ACHN (cell line): ENCODE results near the gene EFHD2.
"Not testable (repeated sequence)": the region's sequence is repeated elsewhere in the genome, so short reads cannot be mapped to it uniquely, and the experiment has no call there.

ENCODE experiments used
- DNase-seq: peaks from one replicate; pipeline ENCODE4 v3.0.0-alpha.2; 2015
- in situ Hi-C: cut with HindIII; loops from 2 replicates; pipeline ENCODE4 v1.10.0; 2017; ENCODE audit warnings: low sequenced_read_pairs, low pct_ligation_motif_present, low pct_unique_long_range_greater_than_20kb

Gene EFHD2

GRCh38 chr1:15442759-15443158 lies 33.1 kb downstream of the EFHD2 start:
- DNase-seq: no peak
- in situ Hi-C loops: loop anchor here (25.0 kb wide), 1 partner anchor 130 kb away; no protein-coding TSS in a partner anchor

GRCh38 chr1:15443281-15443680 lies 33.6 kb downstream of the EFHD2 start:
- in situ Hi-C loops: loop anchor here (25.0 kb wide), 1 partner anchor 131 kb away; no protein-coding TSS in a partner anchor
- no peak for DNase-seq

GRCh38 chr1:15444468-15445389 lies 35.0 kb downstream of the EFHD2 start:
- no peak for DNase-seq
- in situ Hi-C loops: loop anchor here (25.0 kb wide), 1 partner anchor 132 kb away; no protein-coding TSS in a partner anchor

GRCh38 chr1:15445390-15446122 lies 35.9 kb downstream of the EFHD2 start:
- in situ Hi-C loops: loop anchor here (25.0 kb wide), 1 partner anchor 133 kb away; no protein-coding TSS in a partner anchor
- DNase-seq: no peak

- in situ Hi-C loops: loop anchor here (25.0 kb wide), 1 partner anchor 134 kb away; no protein-coding TSS in a partner anchor
- DNase-seq: no peak
Observed at GRCh38 chr1:15446212-15446611, 36.5 kb downstream of the EFHD2 start.

GRCh38 chr1:15448877-15449462 lies 39.3 kb downstream of the EFHD2 start:
- DNase-seq: no peak
- in situ Hi-C loops: loop anchor here (25.0 kb wide), 1 partner anchor 137 kb away; no protein-coding TSS in a partner anchor

- no peak for DNase-seq
- in situ Hi-C loops: loop anchor here (25.0 kb wide), 1 partner anchor 137 kb away; no protein-coding TSS in a partner anchor
Observed at GRCh38 chr1:15449567-15449966, 39.9 kb downstream of the EFHD2 start.

GRCh38 chr1:15451014-15451722 lies 41.5 kb downstream of the EFHD2 start:
- DNase-seq: no peak
- in situ Hi-C loops: no loop called here

- no peak for DNase-seq
- in situ Hi-C loops: no loop called here
Observed at GRCh38 chr1:15452216-15452615, 42.5 kb downstream of the EFHD2 start.

- DNase-seq: no peak
Observed at GRCh38 chr1:15452866-15453571, 43.3 kb downstream of the EFHD2 start.

GRCh38 chr1:15453734-15454133 lies 44.0 kb downstream of the EFHD2 start:
- no peak for DNase-seq
- in situ Hi-C loops: no loop called here

More at GRCh38 chr1:15452866-15453571, 43.3 kb downstream of the EFHD2 start:
- in situ Hi-C loops: no loop called here

- in situ Hi-C loops: no loop called here
- DNase-seq: no peak
Observed at GRCh38 chr1:15454256-15454655, 44.6 kb downstream of the EFHD2 start.

GRCh38 chr1:15455522-15455921 lies 45.8 kb downstream of the EFHD2 start:
- DNase-seq: no peak
- in situ Hi-C loops: no loop called here

- no peak for DNase-seq
- in situ Hi-C loops: no loop called here
Observed at GRCh38 chr1:15456313-15456954, 46.7 kb downstream of the EFHD2 start, which contains the start of gene CELA2A. Gene CELA2A, plus strand, starts transcription at chr1:15456732. Its CDS starts 22 bp downstream, at chr1:15456754.

- in situ Hi-C loops: no loop called here
- DNase-seq: no peak
Observed at GRCh38 chr1:15457585-15457984, 47.9 kb downstream of the EFHD2 start.

GRCh38 chr1:15458388-15458787 lies 48.7 kb downstream of the EFHD2 start:
- in situ Hi-C loops, DNase-seq: not testable (repeated sequence)
